ENCODE data around the gene EPB42.
"Not testable (repeated sequence)": the region's sequence is repeated elsewhere in the genome, so short reads cannot be mapped to it uniquely, and the experiment has no call there.

The EPB42 gene

GRCh38 chr15:43239732-43240491, 19.1 kb upstream of the EPB42 start:
- no peak for DNase-seq

DNA sequence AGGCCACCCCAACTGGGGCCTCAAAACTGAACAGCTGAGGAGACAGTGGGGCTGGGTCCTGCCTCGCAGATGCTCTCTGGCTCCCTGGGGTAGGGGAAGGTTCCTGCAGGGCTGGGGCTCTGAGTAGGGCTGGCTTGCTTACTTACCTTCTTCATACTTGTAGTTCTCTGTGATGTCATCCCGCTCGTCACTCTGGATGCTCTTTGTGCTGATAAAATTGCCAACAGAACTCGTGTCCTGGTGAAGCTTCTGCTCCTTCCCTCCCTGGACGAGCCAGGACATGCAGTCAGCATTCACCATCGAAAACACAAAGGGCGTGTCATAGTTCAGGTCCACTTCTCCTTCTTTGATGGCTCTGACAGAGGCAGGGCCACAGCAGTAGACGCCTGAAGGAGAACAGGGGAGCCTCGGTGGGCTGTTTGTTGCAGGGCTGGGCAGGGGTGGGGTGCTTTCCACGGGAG, 17.9 kb upstream of the EPB42 start:
- DNase-seq = no peak

GRCh38 chr15:43237842-43238470, 17.1 kb upstream of the EPB42 start:
- no peak for DNase-seq

DNA sequence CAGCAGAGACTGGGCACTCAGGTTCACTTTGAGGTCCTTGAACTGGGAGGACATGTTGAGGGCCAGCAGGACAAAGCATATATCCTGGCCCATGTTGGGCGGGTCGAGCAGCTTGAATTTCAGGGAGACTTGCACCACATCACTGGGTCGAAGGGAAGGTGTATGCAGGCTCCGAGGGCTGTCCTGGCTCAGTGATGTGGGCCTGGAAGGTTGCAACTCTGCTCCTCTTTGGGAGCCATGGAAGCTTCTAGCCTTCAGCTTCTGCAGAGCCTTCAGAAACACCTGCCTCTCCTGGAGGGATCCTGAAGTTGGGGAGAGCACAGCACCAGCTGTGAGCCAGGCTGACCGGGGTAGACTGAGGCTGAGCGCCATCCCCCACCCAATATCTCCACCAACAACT, 14.7 kb upstream of the EPB42 start:
- DNase-seq = no peak

DNA sequence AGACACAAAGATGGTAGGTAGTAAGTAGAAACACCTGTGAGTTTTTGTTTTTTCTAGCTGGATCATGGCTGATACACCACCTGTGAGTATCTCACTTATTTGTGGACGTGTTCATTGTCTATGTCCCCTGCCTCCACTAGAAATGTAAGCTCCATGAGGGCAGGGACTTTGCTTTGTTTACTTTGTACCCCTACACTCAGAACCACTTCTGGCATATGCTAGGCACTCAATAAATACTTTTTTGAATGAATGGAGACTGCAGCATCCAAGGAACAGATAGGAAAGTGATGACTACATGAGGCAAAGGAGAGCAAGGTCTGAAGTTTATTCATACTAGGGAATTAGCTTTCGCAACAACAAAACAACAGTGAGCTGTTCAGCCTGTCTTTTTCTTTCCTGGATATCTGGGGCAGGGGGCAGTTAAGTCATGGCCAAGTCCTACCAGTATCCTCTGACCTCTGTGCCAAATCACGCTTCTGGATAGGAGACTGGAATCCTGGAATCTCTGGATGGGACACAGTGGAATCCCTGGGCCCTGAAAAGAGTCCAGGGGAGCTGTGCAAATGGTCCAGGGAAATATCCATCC, 11.6 kb upstream of the EPB42 start:
- DNase-seq = no peak

- DNase-seq = no peak
These were observed 9.9 kb upstream of the EPB42 start for GRCh38 chr15:43230640-43231115.

GRCh38 chr15:43229977-43230376, 9.2 kb upstream of the EPB42 start:
- no peak for DNase-seq

- no peak for DNase-seq
These were observed 5.9 kb upstream of the EPB42 start for GRCh38 chr15:43226436-43227305.

- not testable (repeated sequence) for DNase-seq
These were observed 5.1 kb upstream of the EPB42 start for GRCh38 chr15:43225950-43226255.

- DNase-seq = no peak
These were observed 4.6 kb upstream of the EPB42 start for GRCh38 chr15:43225201-43225949.

DNA sequence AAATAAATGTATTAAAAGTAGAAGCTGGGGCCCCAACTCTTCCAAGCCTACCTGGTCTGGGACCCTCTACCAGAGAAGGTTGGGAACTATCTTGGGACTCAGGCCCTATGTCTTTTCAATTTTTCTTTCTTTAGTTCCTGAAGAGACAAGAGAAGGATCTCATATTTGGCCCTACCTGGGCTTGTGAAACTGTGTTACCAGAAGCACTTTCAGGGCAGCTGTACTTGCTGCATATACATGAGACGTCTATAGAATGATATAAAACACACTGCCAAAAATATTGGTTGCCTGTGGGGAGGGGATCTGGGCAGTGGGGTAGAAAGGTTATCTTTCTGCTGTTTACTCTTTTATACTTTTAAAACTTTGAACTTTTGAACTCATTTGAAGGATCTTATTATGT, 604 bp upstream of the EPB42 start:
- DNase-seq = no peak

GRCh38 chr15:43219929-43220928, 589 bp downstream of the EPB42 start:
- DNase-seq = no peak

DNA sequence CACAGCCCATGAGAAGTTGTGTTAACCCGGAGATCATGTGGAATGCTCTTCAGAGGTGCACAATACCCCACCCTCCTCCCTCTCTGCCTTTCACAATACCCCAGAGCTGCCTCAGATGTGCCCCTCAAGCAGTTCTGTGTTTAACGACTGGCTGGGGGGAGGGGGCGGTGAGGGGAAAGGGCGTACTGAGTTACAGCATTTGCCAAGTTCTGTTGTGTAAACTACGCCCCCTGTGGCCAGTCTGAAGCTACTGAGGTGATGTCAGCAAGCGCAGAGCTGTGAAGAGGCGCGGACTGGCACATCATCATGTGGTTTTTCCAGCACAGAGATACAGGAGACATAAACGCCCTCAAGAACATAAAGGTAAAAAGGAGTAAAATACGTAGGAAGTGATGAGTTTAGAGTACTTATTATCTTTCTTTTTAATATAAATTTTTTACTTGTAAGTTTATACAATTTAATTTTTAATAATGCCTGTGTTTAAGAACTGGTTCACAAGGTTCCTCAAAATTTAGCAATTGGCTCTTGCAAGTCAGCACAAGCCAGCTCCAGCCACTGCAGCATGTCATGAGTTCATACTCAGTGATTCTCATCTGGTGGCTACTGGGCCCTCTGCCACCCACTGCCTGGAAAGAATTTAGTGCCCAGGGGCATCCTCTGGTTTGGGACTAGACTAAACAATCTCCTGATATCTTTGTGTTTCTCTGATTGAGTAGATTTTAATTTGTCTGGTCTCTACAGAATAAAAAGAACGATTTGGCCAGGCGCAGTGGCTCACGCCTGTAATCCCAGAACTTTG, 1.7 kb downstream of the EPB42 start:
- DNase-seq = no peak

GRCh38 chr15:43215961-43216360, 4.9 kb downstream of the EPB42 start:
- no peak for DNase-seq

DNA sequence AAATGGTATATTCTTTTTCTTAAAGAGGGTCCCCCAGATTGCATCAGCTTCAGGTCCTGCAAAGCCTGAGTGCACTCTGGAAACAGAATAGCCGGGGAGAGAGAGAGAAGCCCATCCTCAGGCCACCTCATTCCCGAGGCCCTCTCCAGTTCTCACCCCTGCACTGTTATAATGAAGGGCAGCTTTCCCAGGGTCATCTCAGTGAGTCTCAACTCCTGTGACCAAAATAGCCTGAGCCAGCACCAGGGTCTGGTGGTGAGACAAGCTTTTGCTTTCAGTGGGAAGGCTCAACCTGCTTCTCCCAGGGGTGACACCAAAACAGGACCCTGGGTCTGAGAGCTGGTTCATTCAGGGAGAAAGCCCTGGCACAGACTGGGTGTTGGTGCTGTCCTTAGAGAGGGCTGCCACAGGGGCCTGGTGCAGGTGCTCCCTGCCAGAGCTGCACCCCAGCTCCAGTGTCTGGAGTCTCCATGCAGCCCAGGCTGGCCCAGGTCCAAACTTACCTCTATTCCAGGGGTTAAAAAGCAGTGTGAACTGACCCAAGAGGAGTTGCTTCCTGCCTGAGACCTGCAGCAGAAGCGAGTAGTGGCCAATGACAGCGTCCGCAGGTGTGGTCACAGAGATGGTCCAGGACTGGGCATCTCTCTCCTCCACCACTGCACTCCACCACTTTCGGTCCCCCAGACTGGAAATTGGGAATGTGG, 6.1 kb downstream of the EPB42 start:
- no peak for DNase-seq

DNA sequence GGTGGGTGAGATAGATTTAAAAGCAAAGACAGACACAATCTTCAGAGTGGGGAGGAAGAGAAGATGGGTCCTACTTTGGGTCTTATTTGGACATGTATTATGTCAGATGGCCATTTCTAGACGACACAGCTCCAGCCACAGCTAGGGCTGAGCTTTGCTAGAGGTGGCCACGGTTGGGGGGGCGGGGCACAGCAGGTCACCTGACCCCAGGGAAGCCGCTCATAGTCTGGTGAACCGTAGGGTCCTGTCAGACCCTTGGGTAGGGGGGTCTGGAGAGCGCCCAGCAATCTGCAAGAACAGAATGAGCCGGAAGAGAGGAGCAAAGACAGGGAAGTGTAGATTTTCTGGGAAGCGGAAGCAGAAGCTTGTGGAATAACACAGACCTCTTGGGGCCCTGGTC, 6.6 kb downstream of the EPB42 start:
- no peak for DNase-seq

DNA sequence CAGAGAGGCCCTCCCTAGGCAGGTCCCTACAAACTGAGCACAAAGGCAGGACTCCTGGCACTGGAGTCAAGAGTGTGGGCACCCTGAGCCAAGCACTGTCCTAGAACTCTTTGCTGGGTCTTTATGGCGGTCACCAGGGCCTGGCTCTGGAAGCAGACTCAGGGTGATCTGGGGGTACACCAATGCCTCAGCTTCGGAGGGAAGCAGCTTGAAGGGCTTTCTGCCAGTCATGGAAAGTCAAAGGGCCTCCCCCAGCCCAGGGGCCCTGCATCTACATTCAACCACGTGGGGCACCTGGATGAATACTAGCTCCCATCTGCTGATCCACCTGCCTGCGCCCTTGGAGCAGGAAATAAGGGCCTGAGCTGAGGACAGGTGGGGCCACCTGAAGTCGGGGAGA, 7.4 kb downstream of the EPB42 start:
- DNase-seq = no peak

GRCh38 chr15:43212951-43213350, 7.9 kb downstream of the EPB42 start:
- no peak for DNase-seq

DNA sequence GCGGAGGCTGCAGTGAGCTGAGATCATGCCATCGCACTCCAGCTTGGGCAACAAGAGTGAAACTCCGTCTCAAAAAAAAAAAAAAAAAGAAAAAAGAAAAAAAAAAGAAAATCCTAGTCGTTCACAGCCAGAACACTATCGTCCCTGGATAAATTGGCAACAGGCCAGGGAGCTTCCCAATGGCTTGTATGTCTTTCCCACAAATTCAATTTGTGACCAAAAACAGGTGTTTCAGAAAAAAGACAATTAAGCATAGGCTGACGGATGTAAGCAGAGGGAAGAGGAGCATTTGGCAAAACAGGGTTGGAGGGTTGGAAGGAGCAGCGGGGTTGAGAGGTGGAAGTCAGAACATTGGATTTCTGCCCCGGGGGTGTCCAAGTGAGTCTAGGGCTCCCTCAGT, 8.5 kb downstream of the EPB42 start:
- no peak for DNase-seq
